Anterior cingulate cortex (tissue), 58 donors: ENCODE measurements around the gene KRTAP4-6.
"Not testable (repeated sequence)": the region's sequence is repeated elsewhere in the genome, so short reads cannot be mapped to it uniquely, and the experiment has no call there.

Experiments
- DNase-seq, 58 donors: peaks; one replicate each; lab custom pipeline; 2025; lab: John Stamatoyannopoulos, UW

The KRTAP4-6 gene

DNA sequence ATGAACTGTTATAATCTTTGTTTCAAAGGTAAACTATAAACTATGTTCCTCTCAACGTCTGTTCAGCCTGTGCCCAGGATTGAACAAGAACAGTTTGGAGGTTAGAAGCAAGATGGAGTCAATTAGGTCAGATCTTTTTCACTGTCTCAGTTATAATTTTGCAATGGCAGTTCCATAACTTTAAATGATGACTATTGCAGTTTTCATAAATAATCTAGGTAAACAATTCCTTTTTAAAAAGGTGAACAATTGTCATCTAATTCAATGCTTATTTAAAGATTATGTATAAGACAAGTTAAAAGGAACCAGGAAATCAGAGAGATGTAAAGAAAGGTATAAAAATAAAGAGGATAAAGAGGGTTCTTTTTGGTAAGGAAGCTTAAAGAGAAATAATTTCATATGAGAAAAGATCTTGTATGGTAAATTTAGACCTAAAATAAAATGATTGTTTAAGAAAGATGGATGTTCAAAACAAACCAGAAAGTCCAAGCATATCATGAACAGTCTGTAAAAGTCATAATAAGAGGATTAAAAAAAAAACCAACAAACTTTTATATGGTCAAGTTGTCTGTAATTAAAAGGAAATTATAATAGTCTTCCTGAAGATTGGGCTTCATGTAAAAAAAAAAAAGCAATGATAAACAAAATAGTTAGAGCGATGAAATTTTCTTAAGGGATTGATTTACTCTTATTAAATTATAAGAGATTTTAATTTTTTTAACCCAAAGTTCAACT, 29.0 kb downstream of the KRTAP4-6 start:
- DNase-seq: no peak

DNA sequence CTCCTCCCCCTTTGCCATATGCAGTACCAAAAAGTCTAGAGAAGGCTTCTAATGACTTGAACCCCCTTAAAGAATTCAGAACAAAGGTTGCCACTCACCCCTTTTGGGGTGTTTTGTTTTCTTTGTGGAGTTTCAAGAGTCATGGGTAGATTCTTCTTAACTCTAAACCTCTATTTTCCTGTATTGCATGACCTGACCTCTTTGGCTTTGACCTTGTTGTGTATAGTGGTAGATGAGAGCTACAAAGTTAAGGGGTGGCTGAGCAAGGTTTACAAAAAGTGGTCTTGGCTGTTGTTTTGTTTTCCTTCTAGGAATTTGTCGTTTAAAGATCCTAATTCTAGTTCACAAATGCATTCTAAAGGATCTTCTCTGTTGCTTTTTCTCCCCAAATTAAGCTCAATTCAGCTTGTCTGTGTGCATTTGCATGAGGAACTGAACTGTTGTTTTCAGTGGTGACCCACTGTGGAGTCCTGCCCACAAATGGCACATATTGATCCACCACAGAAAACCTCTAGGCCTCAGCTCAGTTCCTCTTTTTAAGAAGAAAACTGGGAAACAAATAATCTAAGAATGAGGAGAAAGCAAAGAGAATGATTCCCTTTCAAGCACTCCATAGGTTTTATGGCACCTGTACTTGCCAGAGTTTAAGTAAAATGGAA, 31.5 kb downstream of the KRTAP4-6 start:
- not testable (repeated sequence) for DNase-seq

DNA sequence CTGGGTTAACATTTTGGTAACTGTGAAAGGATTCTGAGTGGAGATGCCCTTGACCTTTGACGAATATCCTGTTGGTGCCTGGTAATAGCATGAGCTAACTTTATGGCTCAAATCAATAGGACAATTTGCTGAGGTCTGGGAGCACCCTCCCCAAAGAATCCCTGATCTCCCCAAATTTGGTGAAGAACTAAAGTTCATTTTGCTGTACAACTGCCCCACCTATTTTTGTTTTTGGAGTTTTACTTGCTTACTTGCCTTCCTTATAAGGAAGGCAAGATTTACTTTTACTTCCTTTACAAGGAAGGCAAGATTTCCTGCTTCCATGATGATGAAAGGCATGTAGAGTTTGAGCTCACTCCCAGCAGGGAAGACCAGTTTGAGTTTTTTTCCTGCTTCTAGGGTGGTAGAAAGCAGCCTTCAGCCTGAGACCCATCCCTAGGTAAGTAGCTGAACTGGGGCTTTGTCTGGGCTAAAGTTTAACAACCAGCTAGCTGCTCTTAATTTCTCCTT, 32.3 kb downstream of the KRTAP4-6 start:
- DNase-seq: no peak

DNA sequence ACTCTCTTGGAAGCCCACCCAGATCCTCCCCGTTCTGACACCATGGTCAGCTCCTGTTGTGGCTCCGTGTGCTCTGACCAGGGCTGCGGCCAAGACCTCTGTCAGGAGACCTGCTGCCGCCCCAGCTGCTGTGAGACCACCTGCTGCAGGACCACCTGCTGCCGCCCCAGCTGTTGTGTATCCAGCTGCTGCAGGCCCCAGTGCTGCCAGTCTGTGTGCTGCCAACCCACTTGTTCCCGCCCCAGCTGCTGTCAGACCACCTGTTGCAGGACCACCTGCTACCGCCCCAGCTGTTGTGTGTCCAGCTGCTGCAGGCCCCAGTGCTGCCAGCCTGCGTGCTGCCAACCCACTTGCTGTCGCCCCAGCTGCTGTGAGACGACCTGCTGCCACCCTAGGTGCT, 35.0 kb downstream of the KRTAP4-6 start, which contains the start of gene KRTAP4-9:
TSS of gene KRTAP4-9 (plus strand) at position 43 of the 400 bp plus-strand sequence. CDS start at position 43, 0 bp downstream.
- DNase-seq: not testable (repeated sequence)

DNA sequence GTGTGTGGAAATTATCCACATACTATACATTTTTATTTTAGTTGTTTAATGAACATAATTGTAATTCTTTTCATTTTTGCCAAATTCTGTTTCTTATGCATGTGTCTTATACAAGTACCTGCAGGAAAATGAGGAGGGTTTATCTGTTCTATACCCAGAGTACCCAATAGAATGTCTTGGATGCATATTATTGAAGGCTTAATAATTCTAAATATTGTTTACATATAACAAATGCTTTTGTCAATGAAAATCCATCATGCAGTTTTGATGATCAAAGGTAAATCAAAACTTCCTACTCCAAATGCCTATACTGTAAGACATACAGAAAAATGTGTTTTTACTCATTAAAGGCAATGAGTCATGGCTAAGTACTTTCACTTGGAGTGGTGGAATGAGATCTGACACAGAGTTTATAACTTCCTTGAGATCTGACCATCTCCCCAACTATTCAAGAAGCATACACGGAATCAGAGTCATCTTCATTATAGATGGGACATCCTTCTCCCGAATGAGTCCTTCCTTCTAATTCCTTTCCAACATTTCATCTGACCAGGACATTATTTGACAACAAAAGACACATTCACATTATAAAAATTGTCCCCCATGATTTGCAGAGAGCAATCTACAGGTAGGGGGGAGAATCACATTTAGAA, 35.8 kb downstream of the KRTAP4-6 start:
- DNase-seq: not testable (repeated sequence)

DNA sequence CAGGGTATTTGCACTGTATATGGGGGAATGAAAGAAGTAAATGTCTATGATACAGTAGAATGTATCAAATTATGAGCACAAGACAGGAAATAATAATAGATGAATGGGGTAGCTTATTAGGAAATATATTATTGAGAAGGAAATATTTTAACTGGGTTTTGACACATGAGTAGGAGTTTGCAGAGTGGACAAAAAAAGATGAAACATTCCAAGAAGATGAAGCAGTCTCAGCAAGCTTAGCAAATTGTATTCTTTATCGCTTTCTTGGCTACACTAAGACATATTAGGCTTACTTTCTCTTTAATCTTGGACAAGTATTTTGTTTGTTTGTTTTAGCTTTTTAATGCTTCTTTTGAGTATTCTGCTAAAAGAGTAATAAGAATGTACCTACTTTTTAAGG, 36.4 kb downstream of the KRTAP4-6 start:
- no peak for DNase-seq

DNA sequence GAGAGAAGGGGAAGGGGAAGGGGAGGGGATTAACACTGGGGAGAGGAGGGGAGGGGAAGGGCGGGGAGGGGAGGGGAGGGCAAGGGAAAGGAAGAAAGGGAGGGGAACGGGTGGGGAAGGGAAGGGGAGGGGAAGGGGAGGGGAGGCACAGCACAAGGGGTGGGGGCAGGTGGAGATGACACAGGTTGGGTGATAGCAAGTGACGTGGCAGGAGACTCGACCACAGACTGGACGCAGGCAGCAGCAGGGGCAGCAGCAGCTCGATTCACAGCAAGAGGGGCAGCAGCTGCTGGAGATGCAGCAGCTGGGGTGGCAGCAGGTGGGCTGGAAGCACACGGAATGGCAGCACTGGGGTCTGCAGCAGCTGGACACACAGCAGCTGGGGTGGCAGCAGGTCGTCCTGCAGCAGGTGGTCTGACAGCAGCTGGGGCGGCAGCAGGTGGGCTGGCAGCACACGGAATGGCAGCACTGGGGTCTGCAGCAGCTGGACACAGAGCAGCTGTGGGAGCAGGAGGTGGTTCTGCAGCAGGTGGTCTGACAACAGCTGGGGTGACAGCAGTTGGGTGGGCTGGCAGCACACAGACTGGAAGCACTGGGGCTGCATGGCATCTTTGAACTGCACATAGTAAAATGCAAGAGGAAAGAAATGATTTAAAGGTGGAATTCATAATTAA, 38.6 kb downstream of the KRTAP4-6 start, which contains the start of gene KRTAP4-16:
TSS of gene KRTAP4-16 (minus strand) at position 624 of the 674 bp plus-strand sequence. CDS start at position 624, 0 bp downstream.
- no peak for DNase-seq

DNA sequence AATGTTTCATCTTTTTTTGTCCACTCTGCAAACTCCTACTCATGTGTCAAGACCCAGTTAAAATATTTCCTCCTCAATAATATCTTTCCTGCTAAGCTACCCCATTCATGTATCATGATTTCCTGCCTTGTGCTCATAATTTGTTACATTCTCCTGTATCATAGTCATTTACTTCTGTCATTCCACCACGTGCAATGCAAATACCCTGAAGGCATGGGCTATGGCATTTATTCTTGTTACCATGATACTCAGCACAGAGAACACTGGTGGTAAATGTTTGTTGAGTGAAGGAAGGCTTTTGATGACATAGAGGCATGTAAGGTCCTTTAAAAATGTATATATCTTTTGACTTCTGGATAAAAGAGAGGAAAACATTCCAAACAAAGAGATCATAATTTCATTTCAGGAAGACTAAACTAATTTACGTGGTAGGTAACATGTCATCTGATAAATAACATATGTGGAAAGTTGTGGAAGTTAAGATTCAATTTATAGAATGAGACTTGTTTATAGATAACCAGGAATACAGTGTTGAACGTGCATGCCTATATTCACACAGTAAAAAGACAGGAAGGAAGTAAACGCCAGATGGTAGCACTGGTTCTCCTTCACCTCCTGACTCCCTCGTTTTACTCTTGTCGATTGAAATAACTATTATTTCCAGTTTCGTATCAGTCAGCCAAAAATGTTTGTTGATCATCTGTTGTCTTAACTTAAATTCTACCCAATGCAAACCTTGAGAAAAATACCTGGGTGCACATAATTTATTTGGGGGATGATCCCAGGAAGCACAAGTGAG, 40.5 kb downstream of the KRTAP4-6 start:
- not testable (repeated sequence) for DNase-seq

DNA sequence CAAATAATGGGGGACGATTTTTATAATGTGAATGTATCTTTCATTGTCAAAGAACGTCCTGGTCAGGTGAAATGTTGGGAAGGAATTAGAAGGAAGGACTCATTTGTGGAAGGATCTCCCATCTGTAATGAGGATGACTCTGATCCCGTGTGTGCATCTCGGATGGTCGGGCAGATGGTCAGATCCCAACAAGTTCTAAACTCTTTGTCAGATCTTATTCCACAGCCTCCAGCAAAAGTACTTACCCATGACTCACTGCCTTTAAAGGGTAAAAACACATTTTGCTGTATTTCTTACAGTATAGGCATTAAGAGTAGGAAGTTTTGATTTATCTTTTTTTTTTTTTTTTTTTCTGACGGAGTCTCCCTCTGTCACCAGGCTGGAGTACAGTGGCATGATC, 41.9 kb downstream of the KRTAP4-6 start:
- DNase-seq: no peak

DNA sequence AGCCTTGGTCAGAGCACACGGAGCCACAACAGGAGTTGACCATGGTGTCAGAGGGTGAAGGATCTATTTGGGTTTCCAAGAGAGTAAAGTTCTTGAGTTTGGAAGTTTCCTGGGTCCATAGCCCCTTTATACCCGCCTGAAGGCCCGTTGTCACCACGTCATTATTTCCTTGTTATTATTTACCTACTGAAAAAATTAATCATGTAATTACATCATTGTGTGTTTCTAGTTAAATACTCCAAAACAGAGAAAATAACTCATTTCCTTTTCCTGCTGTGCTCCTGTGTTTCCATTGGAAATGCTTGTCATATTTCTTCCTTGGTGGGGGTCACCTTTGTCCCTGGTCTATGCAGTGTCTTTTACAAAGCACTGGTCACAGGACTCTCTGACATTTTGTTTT, 42.3 kb downstream of the KRTAP4-6 start, which contains the start of gene KRTAP4-8:
TSS of gene KRTAP4-8 (minus strand) at position 101 of the 400 bp plus-strand sequence. CDS start at position 43, 58 bp downstream.
- no peak for DNase-seq

DNA sequence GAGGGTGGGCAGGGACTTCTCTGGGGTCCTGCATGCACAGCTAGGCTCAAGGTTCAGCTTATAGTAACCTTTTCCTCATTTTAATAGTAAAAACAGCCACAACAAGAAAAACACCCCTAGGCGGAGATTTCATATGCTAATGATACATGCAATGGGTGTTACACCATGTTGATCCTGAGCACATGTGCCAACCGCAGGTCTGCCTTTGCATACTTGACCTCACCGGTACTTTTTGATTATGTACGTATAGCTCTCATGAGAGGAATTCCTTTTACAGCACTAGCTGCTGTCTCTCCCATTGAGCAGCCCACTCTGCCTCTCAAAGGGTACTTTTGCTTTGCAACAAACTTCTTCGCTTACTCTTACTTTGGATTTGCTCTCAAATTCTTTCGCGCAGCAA, 44.3 kb downstream of the KRTAP4-6 start:
- no peak for DNase-seq
